Prostate gland (tissue), 2 donors: ENCODE results near the gene STRADB. TPM values are rescaled to one million over a fixed set of nuclear protein-coding genes. Genes with fewer than 3 reads are reported as not detected.
"Not testable (repeated sequence)": the region's sequence is repeated elsewhere in the genome, so short reads cannot be mapped to it uniquely, and the experiment has no call there.

Experiments
- DNase-seq: peaks from one replicate; pipeline ENCODE4 v3.0.0-alpha.2; 2019; ENCODE audit warnings: low spot score
- H3K27ac ChIP-seq, 2 donors: fragments of 200-600 bp; sonication (generic); 2 replicates each; pipeline ENCODE4 v1.5.1; 2017 to 2019
- H3K27me3 ChIP-seq: fragments of 200-600 bp; sonication (generic); replicated peaks from 2 replicates; pipeline ENCODE4 v1.5.1; 2019; ENCODE audit not compliant: insufficient read depth
- H3K36me3 ChIP-seq, 2 donors: fragments of 200-600 bp; sonication (generic); 1 replicate in 1 of 2; 2 replicates in 1 of 2; pipeline versions ENCODE4 v1.5.1 to v1.8.1; 2017 to 2019
- H3K4me1 ChIP-seq: fragments of 200-600 bp; sonication (generic); replicated peaks from 2 replicates; pipeline ENCODE4 v1.5.1; 2019
- H3K4me3 ChIP-seq, 2 donors: fragments of 200-600 bp; sonication (generic); 2 replicates each; pipeline ENCODE4 v1.5.1; 2017 to 2019
- H3K9me3 ChIP-seq: fragments of 200-600 bp; sonication (generic); 2 replicates; pipeline ENCODE4 v1.5.1; 2017
- CTCF ChIP-seq, 4 experiments: fragments of 200-600 bp in 2 of 4; fragments of 450-650 bp in 2 of 4; sonication (generic) in 2 of 4; IDR thresholded peaks; 1 replicate in 3 of 4; 2 replicates in 1 of 4; pipeline ENCODE4 v1.5.1; 2016 to 2019; ENCODE audit warnings: antibody characterized with exemption in 4 of 4, mild to moderate bottlenecking in 2 of 4, moderate library complexity in 2 of 4
- POLR2A ChIP-seq: fragments of 450-650 bp; IDR thresholded peaks from one replicate; pipeline ENCODE4 v1.6.1; 2016; ENCODE audit warnings: antibody characterized with exemption, mild to moderate bottlenecking
- POLR2AphosphoS5 ChIP-seq: sonication (generic); formaldehyde crosslinking; IDR thresholded peaks from one replicate; pipeline ENCODE4 v1.6.1; 2017; ENCODE audit warnings: antibody characterized with exemption
- WGBS: methylation state at CpG from one replicate; pipeline ENCODE4 v1.1.5; 2018; 5-methylcytosine and 5-hydroxymethylcytosine counted together
- intact Hi-C: fragments of 100-400 bp; cut with DNase I; formaldehyde crosslinking; loops from one replicate; pipeline ENCODE4 v1.14.2; 2022
- total RNA-seq, 2 donors: library from RNA; depleted of rRNA; stranded (reverse); fragments of >200 nt; gene quantifications; one replicate each; pipeline ENCODE4 v1.1.0, GENCODE V29; 2016

STRADB gene
- total RNA-seq, 2 donors from 2014 or later = 20.4 to 29.8 TPM

DNA sequence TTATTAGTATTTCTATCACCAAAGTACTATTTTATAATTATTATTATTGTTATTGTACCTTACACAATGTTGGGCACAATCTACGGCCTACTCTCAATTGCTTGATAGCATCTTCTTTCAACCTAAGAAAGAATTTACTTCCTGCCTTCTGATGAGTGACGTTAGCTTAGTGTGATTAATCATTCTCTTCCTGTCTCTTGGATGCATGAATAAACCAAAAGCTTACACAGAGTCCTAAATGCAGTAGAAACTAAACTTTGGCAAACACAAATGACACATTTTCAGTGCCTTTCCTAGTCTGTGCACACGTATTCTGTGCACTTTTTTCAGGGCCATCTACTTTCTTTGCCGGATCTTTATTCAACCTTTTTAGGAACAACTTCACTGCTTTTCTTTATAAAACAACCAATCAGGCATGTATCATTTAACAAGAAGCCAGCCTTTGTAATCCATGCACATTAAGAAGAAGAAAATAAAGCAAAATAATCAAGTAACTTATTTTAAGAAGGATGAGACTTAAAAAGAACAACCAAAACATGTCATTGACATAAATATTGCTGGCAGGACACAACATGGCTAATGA, 19.4 kb upstream of the STRADB start:
- 24% methylated on average over 4 of the region's 4 CpGs for WGBS
- Histone ChIP-seq H3K9me3 (no peaks in the 10 kb centered on the region), H3K36me3 (no peaks in the 10 kb centered on the region), H3K4me3 (no peak overlapping the region), H3K27ac (peak overlapping the region in 1 of 2 donors; percentile 29), H3K4me1 (no peaks in the 10 kb centered on the region), H3K27me3 (no peaks in the 10 kb centered on the region)
- TF ChIP-seq POLR2A (no peak), POLR2AphosphoS5 (no peak), CTCF (IDR thresholded peaks at IDR 0.05) (no peak)
- intact Hi-C loops = no loop called here
- DNase-seq = no peak

GRCh38 chr2:201432621-201433393, 18.7 kb upstream of the STRADB start:
- TF ChIP-seq POLR2A (no peak), CTCF (IDR thresholded peaks at IDR 0.05) (no peak), POLR2AphosphoS5 (no peak)
- Histone ChIP-seq H3K36me3 (no peaks in the 10 kb centered on the region), H3K27me3 (no peaks in the 10 kb centered on the region), H3K4me3 (no peak overlapping the region), H3K4me1 (no peaks in the 10 kb centered on the region), H3K27ac (peak overlapping the region in 1 of 2 donors; percentile 29), H3K9me3 (no peaks in the 10 kb centered on the region)
- intact Hi-C loops = no loop called here
- whole genome bisulfite sequencing = 74% methylated on average over 5 of the region's 5 CpGs
- no peak for DNase-seq

DNA sequence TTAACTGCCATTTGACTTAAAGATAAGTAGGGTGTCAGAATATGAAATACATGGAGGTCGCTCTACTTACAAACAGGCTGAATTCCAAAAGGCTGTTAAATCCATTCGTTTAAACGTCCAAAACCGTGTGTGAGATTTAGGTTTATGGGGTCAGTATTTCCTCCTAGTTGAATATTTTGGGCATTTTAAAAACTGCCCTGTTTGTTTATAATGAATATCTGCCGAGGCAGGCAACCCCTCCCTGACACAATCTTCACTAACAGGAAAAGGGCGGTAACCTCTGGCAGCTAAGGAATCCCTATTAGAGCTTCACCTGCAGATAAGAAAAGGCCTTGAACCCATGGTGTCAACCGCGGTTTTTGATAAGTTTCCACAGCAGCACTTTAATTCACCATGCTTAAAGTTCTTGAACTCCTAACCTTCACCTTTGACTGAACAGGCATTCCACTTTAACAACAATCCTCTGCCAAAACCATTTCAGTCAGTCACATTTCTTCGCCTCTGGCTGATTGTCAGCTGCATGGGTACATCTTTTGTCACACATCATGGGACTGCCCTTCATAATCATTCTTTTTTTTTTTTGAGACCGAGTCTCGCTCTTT, 18.0 kb upstream of the STRADB start:
- intact Hi-C loops = no loop called here
- H3K27ac ChIP-seq = no peak overlapping the region

DNA sequence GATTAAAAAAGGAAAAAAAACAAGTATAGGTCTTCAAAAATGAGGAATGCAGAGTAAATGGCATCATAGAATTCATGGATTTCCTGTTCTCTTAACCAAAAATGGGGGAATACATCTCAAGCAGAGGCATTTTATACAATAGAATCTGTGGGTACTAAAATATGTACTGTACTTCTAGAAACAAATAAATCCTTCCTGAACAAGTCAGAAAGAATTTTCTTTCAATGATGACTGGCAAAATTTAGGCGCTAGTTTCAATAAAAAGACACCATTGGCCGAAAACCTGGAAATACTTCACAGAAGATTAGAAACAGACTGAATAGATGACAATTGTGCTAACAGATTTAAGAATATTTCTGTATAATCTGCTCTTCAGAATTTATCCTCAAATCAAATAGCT, 15.4 kb upstream of the STRADB start:
- Histone ChIP-seq H3K4me1 (no peaks in the 10 kb centered on the region), H3K4me3 (no peak overlapping the region), H3K36me3 (no peaks in the 10 kb centered on the region), H3K27me3 (no peaks in the 10 kb centered on the region), H3K27ac (no peak overlapping the region), H3K9me3 (no peaks in the 10 kb centered on the region)
- TF ChIP-seq CTCF (IDR thresholded peaks at IDR 0.05) (no peak), POLR2A (no peak), POLR2AphosphoS5 (no peak)
- intact Hi-C loops = no loop called here
- no peak for DNase-seq
- WGBS = 90% methylated on average over 2 of the region's 2 CpGs

More for the DNA sequence above, 18.0 kb upstream of the STRADB start:
- H3K4me1 ChIP-seq = no peaks in the 10 kb centered on the region
- TF ChIP-seq CTCF (IDR thresholded peaks at IDR 0.05) = no peak
- no peak for TF ChIP-seq POLR2A
- no peak for TF ChIP-seq POLR2AphosphoS5
- H3K27me3 ChIP-seq = no peaks in the 10 kb centered on the region
- DNase-seq = no peak
- no peaks in the 10 kb centered on the region for H3K36me3 ChIP-seq
- no peak overlapping the region for H3K4me3 ChIP-seq
- no peaks in the 10 kb centered on the region for H3K9me3 ChIP-seq
- WGBS = 56% methylated on average over 11 of the region's 11 CpGs

GRCh38 chr2:201439336-201439922, 12.1 kb upstream of the STRADB start:
- H3K27ac ChIP-seq, H3K27me3 ChIP-seq, H3K9me3 ChIP-seq, DNase-seq, H3K4me1 ChIP-seq, H3K4me3 ChIP-seq, H3K36me3 ChIP-seq, intact Hi-C loops: not testable (repeated sequence)
- WGBS = 100% methylated on average over 1 of the region's 3 CpGs
